GM20000 (cell line): ENCODE results near the gene PCLO.

Experiments used
- DNase-seq: peaks from one replicate; pipeline ENCODE4 v3.0.0; 2012; ENCODE audit warnings: low spot score
- TF ChIP-seq, protein P1 (sequence below): IDR thresholded peaks from 2 replicates; pipeline ENCODE4 v1.5.1; 2012; ENCODE audit warnings: mild to moderate bottlenecking, control low read depth; ENCODE audit errors: extremely low read depth, missing control alignments

The PCLO gene

DNA sequence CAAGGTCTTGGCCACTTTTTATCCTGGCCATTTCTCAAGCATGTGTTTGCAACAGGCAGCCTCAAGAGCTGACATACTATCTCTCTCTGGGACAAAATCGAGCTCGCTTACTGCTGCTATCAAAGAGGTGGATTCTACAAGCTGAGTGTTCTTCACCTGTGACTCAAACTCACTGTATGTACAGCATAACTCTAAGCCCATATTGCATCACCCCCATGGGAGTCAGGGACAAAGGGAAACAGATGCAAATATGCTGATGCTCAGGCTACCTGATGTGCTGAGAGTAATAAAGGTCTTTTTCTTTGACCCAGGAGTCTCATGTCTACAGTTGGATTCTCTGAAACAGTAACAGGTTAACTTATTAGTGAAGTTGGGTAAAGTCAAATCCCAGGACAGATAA, 45.2 kb downstream of the PCLO start:
- TF ChIP-seq, protein P1, sequence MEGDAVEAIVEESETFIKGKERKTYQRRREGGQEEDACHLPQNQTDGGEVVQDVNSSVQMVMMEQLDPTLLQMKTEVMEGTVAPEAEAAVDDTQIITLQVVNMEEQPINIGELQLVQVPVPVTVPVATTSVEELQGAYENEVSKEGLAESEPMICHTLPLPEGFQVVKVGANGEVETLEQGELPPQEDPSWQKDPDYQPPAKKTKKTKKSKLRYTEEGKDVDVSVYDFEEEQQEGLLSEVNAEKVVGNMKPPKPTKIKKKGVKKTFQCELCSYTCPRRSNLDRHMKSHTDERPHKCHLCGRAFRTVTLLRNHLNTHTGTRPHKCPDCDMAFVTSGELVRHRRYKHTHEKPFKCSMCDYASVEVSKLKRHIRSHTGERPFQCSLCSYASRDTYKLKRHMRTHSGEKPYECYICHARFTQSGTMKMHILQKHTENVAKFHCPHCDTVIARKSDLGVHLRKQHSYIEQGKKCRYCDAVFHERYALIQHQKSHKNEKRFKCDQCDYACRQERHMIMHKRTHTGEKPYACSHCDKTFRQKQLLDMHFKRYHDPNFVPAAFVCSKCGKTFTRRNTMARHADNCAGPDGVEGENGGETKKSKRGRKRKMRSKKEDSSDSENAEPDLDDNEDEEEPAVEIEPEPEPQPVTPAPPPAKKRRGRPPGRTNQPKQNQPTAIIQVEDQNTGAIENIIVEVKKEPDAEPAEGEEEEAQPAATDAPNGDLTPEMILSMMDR = no peak
- no peak for DNase-seq

DNA sequence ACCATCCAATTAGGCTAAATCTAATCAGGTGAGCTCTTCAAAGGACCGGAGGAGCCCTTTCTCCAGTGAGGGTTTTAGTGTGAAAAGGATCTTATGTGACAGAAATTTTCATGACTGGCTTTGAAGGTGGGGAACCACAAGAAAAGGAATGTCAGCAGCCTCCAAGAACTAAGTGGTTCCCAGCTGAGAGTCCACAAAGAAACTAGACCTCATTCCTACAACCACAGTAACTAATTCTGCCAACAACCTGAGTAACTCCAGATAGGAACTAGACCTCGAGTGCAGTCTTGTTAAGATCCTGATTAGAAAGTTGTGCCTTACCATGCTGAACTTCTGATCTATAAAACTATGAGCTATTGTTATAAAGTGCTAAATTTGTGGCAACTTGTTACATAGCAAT, 51.3 kb downstream of the PCLO start:
- DNase-seq = no peak
- TF ChIP-seq, protein P1 = no peak

DNA sequence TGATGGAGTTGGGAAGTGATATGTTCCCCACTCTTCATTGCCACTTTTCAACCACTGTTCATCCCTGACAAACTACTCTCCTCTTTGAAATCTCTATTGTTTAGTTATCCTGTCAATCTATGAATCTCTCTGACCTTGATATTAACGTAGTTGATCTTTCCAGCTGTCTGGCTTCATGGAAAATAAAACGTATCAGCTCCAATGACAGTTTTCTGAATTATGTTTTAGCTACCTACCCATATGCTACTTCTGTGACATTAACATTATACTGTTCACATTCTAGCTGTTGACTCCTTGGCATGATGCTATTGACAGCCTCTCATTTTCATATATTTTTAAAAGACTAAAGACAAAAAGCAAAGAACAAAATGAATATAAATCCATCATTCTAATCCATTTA, 53.3 kb downstream of the PCLO start:
- TF ChIP-seq, protein P1 = no peak
- DNase-seq = no peak

DNA sequence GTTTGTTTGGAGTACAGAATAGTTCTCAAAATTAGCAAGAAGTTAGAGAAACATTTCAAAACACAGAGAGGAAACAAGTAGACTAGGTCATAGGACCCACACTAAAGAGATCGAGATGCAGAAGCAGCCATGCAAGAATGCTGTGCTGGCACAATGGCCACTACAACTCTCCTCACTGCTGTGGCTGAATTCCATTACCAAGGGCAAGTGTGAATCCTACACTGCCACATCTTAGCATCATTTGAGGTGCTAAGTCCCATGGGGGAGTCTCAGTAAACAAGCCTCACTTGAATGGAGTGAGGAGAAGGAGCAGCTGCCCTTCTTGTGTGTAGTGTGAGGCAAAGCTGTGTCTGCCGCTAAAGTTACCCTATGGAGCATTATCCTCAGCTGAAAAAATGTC, 56.7 kb downstream of the PCLO start:
- DNase-seq = no peak
- TF ChIP-seq, protein P1 = no peak

DNA sequence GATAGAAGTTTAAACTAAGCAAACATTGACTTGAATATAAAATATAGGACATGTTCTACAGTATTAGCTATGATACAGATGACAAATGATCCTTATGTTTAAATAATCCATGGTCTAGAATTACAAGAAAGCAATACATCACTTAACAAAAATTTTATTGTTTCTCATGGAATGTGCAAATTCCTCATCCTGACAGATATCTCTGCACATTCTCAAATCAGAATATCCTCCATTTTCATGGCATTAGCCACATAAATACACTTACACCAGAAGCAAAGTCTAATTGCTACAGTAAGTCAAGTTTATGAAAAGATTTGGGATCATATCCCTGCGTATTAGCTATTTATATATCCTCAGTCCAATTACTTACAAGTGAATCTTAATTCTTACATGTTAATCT, 57.6 kb downstream of the PCLO start:
- no peak for DNase-seq
- TF ChIP-seq, protein P1 = no peak

DNA sequence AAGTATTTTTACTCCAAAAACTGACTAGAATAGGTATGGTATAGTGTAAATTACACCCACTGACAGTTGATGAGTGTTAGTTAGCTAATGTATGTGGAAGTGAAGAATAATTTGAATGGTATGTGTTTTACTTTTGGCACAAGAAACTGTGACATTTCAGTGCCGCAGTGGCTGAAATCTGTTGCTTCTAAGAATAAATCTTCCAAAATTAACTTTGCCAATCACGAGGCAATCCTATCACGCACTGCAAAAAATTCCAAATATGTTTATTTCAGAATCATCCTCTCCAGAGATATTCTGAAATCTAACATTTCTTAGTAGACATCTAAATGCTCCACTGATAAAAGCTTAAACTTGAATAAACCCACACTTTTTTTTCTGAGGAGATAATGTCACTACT, 61.2 kb downstream of the PCLO start:
- DNase-seq = no peak
- TF ChIP-seq, protein P1 = no peak

DNA sequence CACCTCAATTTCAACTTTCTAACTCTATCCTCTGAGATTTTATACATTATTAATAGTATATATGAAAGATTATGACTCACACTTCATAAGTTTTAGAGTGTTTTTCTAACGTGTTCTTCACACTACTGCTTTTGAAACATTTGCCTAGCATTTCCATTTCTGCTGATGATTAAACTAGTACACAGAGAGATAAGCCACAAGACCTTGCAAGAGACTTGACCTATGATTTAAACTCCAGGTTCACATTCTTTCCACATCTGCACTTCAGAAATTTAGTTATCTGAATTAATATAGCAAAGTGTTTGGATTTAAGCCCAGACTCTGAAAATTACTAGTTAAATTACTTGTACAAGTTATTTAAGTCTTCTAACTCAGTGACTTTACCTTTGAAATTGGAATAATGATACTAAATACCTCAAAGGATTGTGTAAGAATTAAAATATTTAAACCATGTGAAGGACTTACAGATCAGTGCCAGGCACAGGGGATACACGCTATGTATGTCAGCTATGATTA, 66.6 kb downstream of the PCLO start:
- DNase-seq = no peak

More for the DNA sequence above, 66.6 kb downstream of the PCLO start:
- TF ChIP-seq, protein P1 = no peak
